NCI-H1105 (cell line): ENCODE data around the gene EPB41L3.

Experiments
- DNase-seq: peaks from one replicate; lab custom pipeline; 2025; lab: John Stamatoyannopoulos, UW

The EPB41L3 gene

GRCh38 chr18:5451871-5452270 lies 91.9 kb downstream of the EPB41L3 start:
- no peak for DNase-seq

GRCh38 chr18:5451150-5451549 lies 92.6 kb downstream of the EPB41L3 start:
- no peak for DNase-seq

GRCh38 chr18:5449858-5450509 lies 93.8 kb downstream of the EPB41L3 start:
- DNase-seq, result no peak

GRCh38 chr18:5447442-5447841 lies 96.4 kb downstream of the EPB41L3 start:
- DNase-seq, result no peak

GRCh38 chr18:5444847-5445246 lies 99.0 kb downstream of the EPB41L3 start:
- no peak for DNase-seq

GRCh38 chr18:5444269-5444668 lies 99.5 kb downstream of the EPB41L3 start:
- DNase-seq, result no peak

- no peak for DNase-seq
Measured at GRCh38 chr18:5439986-5440696, 103.7 kb downstream of the EPB41L3 start.

GRCh38 chr18:5434425-5434824 lies 109.4 kb downstream of the EPB41L3 start:
- DNase-seq, result no peak

- no peak for DNase-seq
Measured at GRCh38 chr18:5431836-5432575, 111.8 kb downstream of the EPB41L3 start.

GRCh38 chr18:5430131-5430530 lies 113.7 kb downstream of the EPB41L3 start:
- no peak for DNase-seq

- no peak for DNase-seq
Measured at GRCh38 chr18:5429681-5430080, 114.1 kb downstream of the EPB41L3 start.

GRCh38 chr18:5425721-5426120 lies 118.1 kb downstream of the EPB41L3 start:
- DNase-seq, result no peak

GRCh38 chr18:5424903-5425664 lies 118.7 kb downstream of the EPB41L3 start:
- no peak for DNase-seq

- DNase-seq, result no peak
Measured at GRCh38 chr18:5422626-5423025, 121.2 kb downstream of the EPB41L3 start.

GRCh38 chr18:5421981-5422380 lies 121.8 kb downstream of the EPB41L3 start:
- DNase-seq, result no peak

GRCh38 chr18:5420906-5421305 lies 122.9 kb downstream of the EPB41L3 start:
- no peak for DNase-seq

- DNase-seq, result no peak
Measured at GRCh38 chr18:5419601-5420000, 124.2 kb downstream of the EPB41L3 start.

- no peak for DNase-seq
Measured at GRCh38 chr18:5419030-5419429, 124.8 kb downstream of the EPB41L3 start.

- no peak for DNase-seq
Measured at GRCh38 chr18:5417342-5417741, 126.5 kb downstream of the EPB41L3 start.

- DNase-seq, result no peak
Measured at GRCh38 chr18:5416112-5416511, 127.7 kb downstream of the EPB41L3 start.

- no peak for DNase-seq
Measured at GRCh38 chr18:5415665-5416064, 128.1 kb downstream of the EPB41L3 start.

- no peak for DNase-seq
Measured at GRCh38 chr18:5415031-5415430, 128.8 kb downstream of the EPB41L3 start.
